ENCODE results near the gene ARID3C. TPM values are rescaled to one million over a fixed set of nuclear protein-coding genes. Genes with fewer than 3 reads are reported as not detected.

The ARID3C gene
- total RNA-seq, 2 experiments from 2014 or later: 0.25 to 0.34 TPM

GRCh38 chr9:34591248-34591916 is 37.5 kb downstream of the ARID3C start:
- Mint-ChIP-seq H3K4me1 (ENCODE audit: low read depth) (peaks cover 26% of the 10 kb centered on the region), H3K27me3 (peaks cover 83% of the 10 kb centered on the region), H3K27ac (no peak overlapping the region), H3K9me3 (no peaks in the 10 kb centered on the region), H3K4me3 (peak overlapping the region; percentile 80), H3K36me3 (ENCODE audit: low read depth) (no peaks in the 10 kb centered on the region)
- Histone ChIP-seq H3K27me3 (ENCODE audit: control insufficient read depth in 1 of 2, insufficient read depth in 2 of 2, low read length in 2 of 2) (peaks cover 69 to 75% of the 10 kb centered on the region in 2 experiments), H3K4me3 (ENCODE audit: low read length) (peak overlapping the region; percentile 63), H3K36me3 (ENCODE audit: insufficient read depth, low read length) (no peaks in the 10 kb centered on the region), H3K9me3 (ENCODE audit: control insufficient read depth in 1 of 2, insufficient read depth in 1 of 2, low read length in 2 of 2) (peaks cover 0 to 17% of the 10 kb centered on the region in 2 experiments), H3K27ac (ENCODE audit: low read depth in 1 of 2, low read length in 2 of 2) (no peak overlapping the region), H3K4me1 (ENCODE audit: insufficient read depth, low read length) (peaks cover 30% of the 10 kb centered on the region)
- ChIA-PET POLR2A (interaction anchor here (1.0 kb wide), 2 partner anchors 21 to 188 kb away, joined by 3 to 4 read pairs; partner anchors contain the start of gene RPP25L), CTCF (interaction anchor here (1.1 to 2.5 kb wide), 11 partner anchors 12 to 967 kb away, joined by 3 to 11 read pairs (median 4); partner anchors contain the start of gene RPP25L)
- ATAC-seq (ENCODE audit: poor library complexity) (peak; percentile 76), DNase-seq (peak; percentile 51 to 87 (median 72))
- TF ChIP-seq CTCF (IDR thresholded peaks at IDR 0.05): peak; percentile 89
- intact Hi-C loops (cut with DNase I, micrococcal nuclease): loop anchor here (1.0 to 10.0 kb wide), 4 partner anchors 47 to 259 kb away; no protein-coding TSS in a partner anchor

DNA sequence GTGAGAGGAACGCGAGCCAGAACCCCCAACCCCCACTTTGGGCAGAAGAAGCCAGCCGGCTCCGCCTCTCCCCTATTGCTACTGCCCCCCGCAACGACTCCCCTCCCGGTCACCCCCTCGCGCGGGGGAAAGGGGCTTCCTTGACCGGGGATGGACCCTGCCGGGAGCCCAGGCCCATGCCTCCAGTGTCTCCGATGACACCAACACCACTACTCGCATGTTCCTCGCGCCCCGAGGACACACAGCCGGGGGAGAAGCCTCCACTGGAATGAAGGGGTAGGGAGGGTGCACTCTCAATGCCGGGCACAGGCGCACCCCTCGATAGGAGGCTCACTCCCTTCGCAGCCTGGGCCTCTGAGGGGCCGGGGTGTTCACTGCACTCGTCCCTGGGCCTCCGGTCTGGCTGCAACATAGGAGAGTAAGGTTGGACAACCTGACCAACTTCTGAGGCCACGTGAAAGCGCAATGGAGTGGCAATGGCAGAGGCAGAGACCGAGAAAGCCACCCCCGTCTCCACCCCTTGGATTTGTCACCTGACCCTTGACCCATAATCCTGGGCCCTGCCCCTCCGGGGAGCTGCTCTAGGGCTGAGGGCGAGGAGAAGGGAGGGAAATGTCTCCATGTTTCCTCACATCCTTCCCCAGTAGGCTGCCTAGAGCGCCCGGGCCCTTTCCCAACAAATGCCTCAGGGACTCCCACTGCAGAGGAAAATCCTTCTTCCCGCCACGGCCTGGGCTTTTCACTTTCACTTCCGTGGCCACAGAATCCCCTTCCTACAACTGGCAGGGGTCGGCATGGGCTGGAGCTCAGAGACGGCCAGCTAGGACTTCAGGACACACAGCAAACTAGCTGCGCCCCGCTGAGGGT is 38.3 kb downstream of the ARID3C start:
- H3K36me3 Mint-ChIP-seq (ENCODE audit: low read depth): no peaks in the 10 kb centered on the region
- peaks cover 0 to 17% of the 10 kb centered on the region in 2 experiments for H3K9me3 ChIP-seq (ENCODE audit: control insufficient read depth in 1 of 2, insufficient read depth in 1 of 2, low read length in 2 of 2)
- H3K4me3 Mint-ChIP-seq: peak overlapping the region; percentile 80
- no peak overlapping the region for H3K27ac ChIP-seq (ENCODE audit: low read depth in 1 of 2, low read length in 2 of 2)
- no peaks in the 10 kb centered on the region for H3K9me3 Mint-ChIP-seq
- H3K4me3 ChIP-seq (ENCODE audit: low read length): peak overlapping the region; percentile 63
- no peak for TF ChIP-seq CTCF (IDR thresholded peaks at IDR 0.05)
- peak; percentile 16 for ATAC-seq (ENCODE audit: poor library complexity)
- no peaks in the 10 kb centered on the region for H3K36me3 ChIP-seq (ENCODE audit: insufficient read depth, low read length)
- DNase-seq: peak in 3 of 14 experiments; percentile 14 to 27 (median 19)
- peaks cover 76 to 83% of the 10 kb centered on the region in 2 experiments for H3K27me3 ChIP-seq (ENCODE audit: control insufficient read depth in 1 of 2, insufficient read depth in 2 of 2, low read length in 2 of 2)
- peaks cover 26% of the 10 kb centered on the region for H3K4me1 Mint-ChIP-seq (ENCODE audit: low read depth)
- intact Hi-C loops (cut with DNase I, micrococcal nuclease): loop anchor here (1.0 to 10.0 kb wide), 4 partner anchors 46 to 258 kb away; no protein-coding TSS in a partner anchor
- ChIA-PET POLR2A (interaction anchor here (1.0 kb wide), 1 partner anchor 21 kb away, joined by 3 read pairs; the partner anchor contains the start of gene RPP25L), CTCF (interaction anchor here (1.1 to 2.5 kb wide), 6 partner anchors 21 to 187 kb away, joined by 3 to 11 read pairs (median 8); partner anchors contain the start of gene RPP25L)
- H3K27ac Mint-ChIP-seq: no peak overlapping the region
- peaks cover 85% of the 10 kb centered on the region for H3K27me3 Mint-ChIP-seq
- peaks cover 30% of the 10 kb centered on the region for H3K4me1 ChIP-seq (ENCODE audit: insufficient read depth, low read length)

- H3K9me3 ChIP-seq (ENCODE audit: control insufficient read depth in 1 of 2, insufficient read depth in 1 of 2, low read length in 2 of 2): peaks cover 0 to 17% of the 10 kb centered on the region in 2 experiments
- no peaks in the 10 kb centered on the region for H3K36me3 ChIP-seq (ENCODE audit: insufficient read depth, low read length)
- ATAC-seq (ENCODE audit: poor library complexity) (peak; percentile 50), DNase-seq (peak in 2 of 14 experiments; percentile 45 to 49)
- H3K27ac ChIP-seq (ENCODE audit: low read depth in 1 of 2, low read length in 2 of 2): no peak within 1 kb of the TSS
- peaks cover 30% of the 10 kb centered on the region for H3K4me1 ChIP-seq (ENCODE audit: insufficient read depth, low read length)
- Mint-ChIP-seq H3K27me3 (peaks cover 88% of the 10 kb centered on the region), H3K4me3 (peak within 1 kb of the TSS; percentile 80), H3K4me1 (ENCODE audit: low read depth) (peaks cover 26% of the 10 kb centered on the region), H3K9me3 (no peaks in the 10 kb centered on the region), H3K36me3 (ENCODE audit: low read depth) (no peaks in the 10 kb centered on the region), H3K27ac (no peak within 1 kb of the TSS)
- POLR2A ChIA-PET: no interaction called here
- intact Hi-C loops (cut with DNase I, micrococcal nuclease): loop anchor here (5.0 to 10.0 kb wide), 2 partner anchors 45 to 258 kb away; no protein-coding TSS in a partner anchor
- peak within 1 kb of the TSS; percentile 63 for H3K4me3 ChIP-seq (ENCODE audit: low read length)
- peaks cover 76 to 91% of the 10 kb centered on the region in 2 experiments for H3K27me3 ChIP-seq (ENCODE audit: control insufficient read depth in 1 of 2, insufficient read depth in 2 of 2, low read length in 2 of 2)
- no peak for TF ChIP-seq CTCF (IDR thresholded peaks at IDR 0.05)
- CTCF ChIA-PET: no interaction called here
Measured at GRCh38 chr9:34589636-34590380, 39.1 kb downstream of the ARID3C start, which contains the start of gene CNTFR. CNTFR (minus strand) TSS chr9:34589724; CDS start chr9:34568981, 20,743 bp downstream.

All from CD4-positive, alpha-beta T cell (primary cell).